Endothelial cell of umbilical vein (primary cell): ENCODE data around the gene UPB1. TPM values are rescaled to one million over a fixed set of nuclear protein-coding genes. Genes with fewer than 3 reads are reported as not detected.

Experiments
- BruUV-seq: library from RNA; stranded (reverse); fragments of 400-500 nt; replicated peaks from 2 replicates; lab custom pipeline; 2021; lab: Mats Ljungman, UMichigan
- CTCF ChIA-PET: fragments of 300-600, 350-600 bp; sonication (Branson Sonifier 250); formaldehyde crosslinking; loops from one replicate; lab custom pipeline; 2021; ENCODE audit warnings: antibody characterized with exemption, inconsistent platforms; lab: Charles Lee
- POLR2A ChIA-PET: fragments of 300-600, 350-600 bp; sonication (Branson Sonifier 250); formaldehyde crosslinking; loops from one replicate; lab custom pipeline; 2021; ENCODE audit warnings: antibody characterized with exemption, inconsistent platforms; lab: Charles Lee
- DNase-seq: peaks from one replicate; pipeline ENCODE4 v3.0.0-alpha.2; 2011; ENCODE audit warnings: low read depth, low spot score
- FAIRE-seq: peaks from 2 replicates; lab custom pipeline; 2011; peaks lifted over from hg19 to GRCh38; lab: Jason Lieb, UNC
- H2AFZ ChIP-seq: 2 replicates; pipeline ENCODE4 v1.6.0; 2012; ENCODE audit warnings: low read depth, low read length, control low read depth, inconsistent platforms
- H3K27ac ChIP-seq: 2 replicates; pipeline ENCODE4 v1.5.1; 2011; ENCODE audit warnings: low read depth, mild to moderate bottlenecking, control low read depth, low read length, moderate library complexity; ENCODE audit not compliant: insufficient read depth
- H3K27me3 ChIP-seq, 2 experiments: 2 replicates each; pipeline versions ENCODE4 v1.6.0 to v1.6.1; 2011; ENCODE audit warnings: low read length in 2 of 2, mixed read lengths in 1 of 2; ENCODE audit not compliant: control insufficient read depth in 2 of 2, insufficient read depth in 2 of 2
- H3K36me3 ChIP-seq, 2 experiments: 2 replicates in 1 of 2; 3 replicates in 1 of 2; pipeline ENCODE4 v1.5.1; 2011; ENCODE audit warnings: low read length in 2 of 2, mild to moderate bottlenecking in 1 of 2, moderate library complexity in 1 of 2; ENCODE audit not compliant: control insufficient read depth in 2 of 2, insufficient read depth in 2 of 2; ENCODE audit errors: extremely low read depth in 1 of 2
- H3K4me1 ChIP-seq: 3 replicates; pipeline ENCODE4 v1.5.1; 2011; ENCODE audit warnings: mild to moderate bottlenecking, low read length; ENCODE audit not compliant: control insufficient read depth, insufficient read depth; ENCODE audit errors: extremely low read depth
- H3K4me2 ChIP-seq: 2 replicates; pipeline ENCODE4 v1.6.1; 2011; ENCODE audit warnings: low read length, control low read depth, mixed read lengths; ENCODE audit not compliant: insufficient read depth
- H3K4me3 ChIP-seq, 3 experiments: fragments of 200-600 bp in 1 of 3; sonication (generic), shearing (Covaris generic) in 1 of 3; replicated peaks in 1 of 3; 2 replicates each; pipeline ENCODE4 v1.5.1; 2011 to 2016; ENCODE audit warnings: control low read depth in 3 of 3, low read length in 3 of 3, mild to moderate bottlenecking in 2 of 3, inconsistent platforms in 1 of 3, low read depth in 1 of 3, moderate library complexity in 1 of 3; ENCODE audit not compliant: insufficient read depth in 1 of 3
- H3K79me2 ChIP-seq: 2 replicates; pipeline ENCODE4 v1.6.0; 2012; ENCODE audit warnings: low read length, inconsistent platforms; ENCODE audit not compliant: control insufficient read depth, insufficient read depth
- H3K9ac ChIP-seq: replicated peaks from 2 replicates; pipeline ENCODE3; 2011; ENCODE audit warnings: low read length, control low read depth; ENCODE audit not compliant: insufficient read depth; ENCODE audit errors: extremely low read depth
- H3K9me1 ChIP-seq: replicated peaks from 3 replicates; pipeline ENCODE4 v1.6.0; 2011; ENCODE audit warnings: mild to moderate bottlenecking, low read length; ENCODE audit not compliant: control insufficient read depth, insufficient read depth; ENCODE audit errors: extremely low read depth
- H3K9me3 ChIP-seq: replicated peaks from 2 replicates; pipeline ENCODE4 v1.5.1; 2012; ENCODE audit warnings: low read length, inconsistent platforms; ENCODE audit not compliant: control insufficient read depth, insufficient read depth
- H4K20me1 ChIP-seq: replicated peaks from 2 replicates; pipeline ENCODE3; 2011; ENCODE audit warnings: mild to moderate bottlenecking, low read length; ENCODE audit not compliant: control insufficient read depth, insufficient read depth; ENCODE audit errors: extremely low read depth
- EZH2 ChIP-seq: IDR thresholded peaks from 2 replicates; pipeline ENCODE4 v1.6.1; 2012; ENCODE audit warnings: borderline replicate concordance, low read depth, mild to moderate bottlenecking, moderate library complexity, low read length, inconsistent platforms; ENCODE audit not compliant: severe bottlenecking
- FOS ChIP-seq: IDR thresholded peaks from 2 replicates; pipeline ENCODE4 v1.6.1; 2011; ENCODE audit warnings: mild to moderate bottlenecking, low read length, moderate library complexity, borderline replicate concordance; ENCODE audit not compliant: insufficient read depth
- GATA2 ChIP-seq: IDR thresholded peaks from 2 replicates; pipeline ENCODE4 v1.7.0; 2011; ENCODE audit warnings: low read depth, mild to moderate bottlenecking, moderate library complexity, mixed read lengths, low read length; ENCODE audit not compliant: insufficient read length, insufficient read depth
- JUN ChIP-seq: IDR thresholded peaks from 2 replicates; pipeline ENCODE4 v1.6.1; 2011; ENCODE audit warnings: borderline replicate concordance, low read depth; ENCODE audit not compliant: insufficient read length, insufficient read depth
- MAX ChIP-seq: IDR thresholded peaks from 2 replicates; pipeline ENCODE4 v1.6.1; 2011; ENCODE audit not compliant: insufficient read depth, insufficient read length
- MYC ChIP-seq: IDR thresholded peaks from one replicate; pipeline ENCODE4 v1.6.1; 2011; ENCODE audit warnings: mild to moderate bottlenecking, low read depth, low read length
- POLR2A ChIP-seq: IDR thresholded peaks from 2 replicates; pipeline ENCODE4 v1.6.1; 2012; ENCODE audit warnings: low read depth, mild to moderate bottlenecking, control low read depth, low read length
- POLR2AphosphoS5 ChIP-seq: IDR thresholded peaks from 2 replicates; pipeline ENCODE4 v1.6.1; 2012; ENCODE audit warnings: low read depth, mild to moderate bottlenecking, control low read depth, low read length, moderate library complexity; ENCODE audit not compliant: insufficient read depth
- dilution Hi-C: fragments of 300-500 bp; cut with MboI; formaldehyde crosslinking; loops from one replicate; pipeline ENCODE4 v1.15.0; 2019; ENCODE audit warnings: low sequenced_read_pairs; ENCODE audit not compliant: extremely low pct_ligation_motif_present
- intact Hi-C: fragments of 100-400 bp; cut with micrococcal nuclease; formaldehyde crosslinking; loops from one replicate; pipeline ENCODE4 v1.10.0; 2022
- polyA plus RNA-seq, 4 experiments: library from polyadenylated mRNA; depleted of rRNA in 3 of 4; stranded (reverse) in 3 of 4; unstranded in 1 of 4; fragments of >200 nt; gene quantifications; 2 replicates each; pipeline versions ENCODE4 v1.2.1 to v1.2.3, GENCODE V29; 2011 to 2012; ENCODE audit warnings: missing spikeins in 1 of 4
- total RNA-seq: library from RNA; stranded (reverse); gene quantifications from 2 replicates; pipeline ENCODE4 v1.2.3, GENCODE V29; 2021
- TF ChIP-seq, protein P1 (sequence below), 2 donors: IDR thresholded peaks; 1 replicate in 1 of 2; 2 replicates in 1 of 2; pipeline ENCODE4 v1.5.1; 2011; ENCODE audit warnings: low read length in 2 of 2, mild to moderate bottlenecking in 2 of 2, moderate library complexity in 2 of 2, control low read depth in 1 of 2, inconsistent platforms in 1 of 2, low read depth in 1 of 2; ENCODE audit not compliant: insufficient read depth in 1 of 2; ENCODE audit errors: extremely low read depth in 1 of 2

UPB1 gene
- total and polyA plus RNA-seq, 2 donors (not counting 3 experiments of a cell fraction or from before 2014, with no cell fraction given): 0.30 to 0.80 TPM

- DNase-seq (no peak), FAIRE-seq (no peak)
- intact Hi-C loops: loop anchor here (5.0 kb wide), 1 partner anchor 227 kb away; the partner anchor contains the start of gene SPECC1L
- ChIA-PET CTCF (interaction anchor here (0.6 to 1.1 kb wide), 2 partner anchors 13 to 77 kb away, joined by 3 read pairs; no protein-coding TSS in a partner anchor), POLR2A (no interaction called here)
- TF ChIP-seq POLR2AphosphoS5 (no peak), JUN (no peak)
- Histone ChIP-seq H3K4me1 (peaks cover 2% of the 10 kb centered on the region), H2AFZ (no peak overlapping the region), H3K4me3 (no peak overlapping the region), H3K4me2 (no peak overlapping the region), H3K79me2 (no peaks in the 10 kb centered on the region), H3K27ac (no peak overlapping the region), H3K9me1 (no peaks in the 10 kb centered on the region), H3K27me3 (peaks cover 0 to 3% of the 10 kb centered on the region in 2 experiments), H4K20me1 (no peaks in the 10 kb centered on the region), H3K9ac (no peak overlapping the region), H3K36me3 (no peaks in the 10 kb centered on the region), H3K9me3 (no peaks in the 10 kb centered on the region)
- BruUV-seq: no TSS peak
- dilution Hi-C loops: no loop called here
Observed at GRCh38 chr22:24499706-24500276, 4.7 kb downstream of the UPB1 start.

DNA sequence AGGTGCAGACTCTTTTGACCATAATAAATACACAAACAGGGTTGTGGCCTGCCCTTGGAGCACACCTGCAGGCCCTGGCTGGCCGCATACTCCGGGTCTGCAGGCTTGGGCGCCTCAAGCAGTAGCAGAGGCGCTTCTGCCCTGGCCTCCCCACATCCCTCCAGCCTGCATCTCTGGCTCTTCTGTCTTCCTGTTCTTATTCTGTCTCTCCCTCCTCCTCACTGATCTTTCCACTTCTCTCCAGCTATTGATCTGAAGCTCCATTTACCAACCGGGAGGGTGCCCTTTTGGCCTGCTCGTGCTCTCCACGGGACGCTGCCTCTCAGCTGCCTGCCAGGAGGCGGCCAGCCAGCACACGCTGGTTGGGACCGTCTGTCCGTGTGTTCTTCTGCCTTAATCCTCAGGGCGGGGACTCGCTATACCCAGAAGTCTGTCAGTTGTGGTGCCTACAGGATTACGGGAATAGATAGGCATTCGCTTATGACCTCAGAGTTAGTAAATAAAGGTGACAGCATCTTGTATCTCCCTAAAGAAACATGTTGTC, 5.2 kb downstream of the UPB1 start:
- BruUV-seq: no TSS peak
- H3K9ac ChIP-seq: no peak overlapping the region
- dilution Hi-C loops: no loop called here
- H3K79me2 ChIP-seq: no peaks in the 10 kb centered on the region
- no peak overlapping the region for H2AFZ ChIP-seq
- H3K9me1 ChIP-seq: no peaks in the 10 kb centered on the region
- FAIRE-seq (no peak), DNase-seq (no peak)
- CTCF ChIA-PET: interaction anchor here (0.6 to 1.1 kb wide), 2 partner anchors 14 to 78 kb away, joined by 3 read pairs; no protein-coding TSS in a partner anchor
- H3K9me3 ChIP-seq: no peaks in the 10 kb centered on the region
- no peak overlapping the region for H3K4me2 ChIP-seq
- no peaks in the 10 kb centered on the region for H3K36me3 ChIP-seq
- no peaks in the 10 kb centered on the region for H3K4me1 ChIP-seq
- H3K27ac ChIP-seq: no peak overlapping the region
- no peaks in the 10 kb centered on the region for H4K20me1 ChIP-seq
- no peaks in the 10 kb centered on the region for H3K27me3 ChIP-seq
- no peak overlapping the region for H3K4me3 ChIP-seq
- intact Hi-C loops: loop anchor here (5.0 kb wide), 1 partner anchor 228 kb away; the partner anchor contains the start of gene SPECC1L
- TF ChIP-seq, protein P1, sequence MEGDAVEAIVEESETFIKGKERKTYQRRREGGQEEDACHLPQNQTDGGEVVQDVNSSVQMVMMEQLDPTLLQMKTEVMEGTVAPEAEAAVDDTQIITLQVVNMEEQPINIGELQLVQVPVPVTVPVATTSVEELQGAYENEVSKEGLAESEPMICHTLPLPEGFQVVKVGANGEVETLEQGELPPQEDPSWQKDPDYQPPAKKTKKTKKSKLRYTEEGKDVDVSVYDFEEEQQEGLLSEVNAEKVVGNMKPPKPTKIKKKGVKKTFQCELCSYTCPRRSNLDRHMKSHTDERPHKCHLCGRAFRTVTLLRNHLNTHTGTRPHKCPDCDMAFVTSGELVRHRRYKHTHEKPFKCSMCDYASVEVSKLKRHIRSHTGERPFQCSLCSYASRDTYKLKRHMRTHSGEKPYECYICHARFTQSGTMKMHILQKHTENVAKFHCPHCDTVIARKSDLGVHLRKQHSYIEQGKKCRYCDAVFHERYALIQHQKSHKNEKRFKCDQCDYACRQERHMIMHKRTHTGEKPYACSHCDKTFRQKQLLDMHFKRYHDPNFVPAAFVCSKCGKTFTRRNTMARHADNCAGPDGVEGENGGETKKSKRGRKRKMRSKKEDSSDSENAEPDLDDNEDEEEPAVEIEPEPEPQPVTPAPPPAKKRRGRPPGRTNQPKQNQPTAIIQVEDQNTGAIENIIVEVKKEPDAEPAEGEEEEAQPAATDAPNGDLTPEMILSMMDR (IDR thresholded peaks at IDR 0.05; ENCODE audit: extremely low read depth in 1 of 2, insufficient read depth in 1 of 2, low read depth in 1 of 2, low read length in 2 of 2): no peak
- TF ChIP-seq FOS (no peak), GATA2 (no peak), POLR2A (no peak), MAX (no peak), JUN (no peak), MYC (no peak), EZH2 (no peak), POLR2AphosphoS5 (no peak)
- POLR2A ChIA-PET: no interaction called here
